ENCODE data around the gene SBSN. TPM values are rescaled to one million over a fixed set of nuclear protein-coding genes. Genes with fewer than 3 reads are reported as not detected.

The SBSN gene
- total RNA-seq, 1 experiment from 2014 or later, result 0.11 TPM

GRCh38 chr19:35533822-35534392, 5.8 kb upstream of the SBSN start:
- peak; percentile 46 for DNase-seq (ENCODE audit: low read depth)

- DNase-seq (ENCODE audit: low read depth), result no peak
Measured at GRCh38 chr19:35533201-35533821, 5.2 kb upstream of the SBSN start, which contains the start of gene GAPDHS. Gene GAPDHS (plus strand): TSS chr19:35533456. CDS start chr19:35533528, 72 bp downstream.

- DNase-seq (ENCODE audit: low read depth), result no peak
Measured at GRCh38 chr19:35531291-35531690, 3.2 kb upstream of the SBSN start.

GRCh38 chr19:35529241-35530218, 1.4 kb upstream of the SBSN start:
- DNase-seq (ENCODE audit: low read depth), result no peak

- no peak for DNase-seq (ENCODE audit: low read depth)
Measured at GRCh38 chr19:35525873-35526272, 2.2 kb downstream of the SBSN start.

- DNase-seq (ENCODE audit: low read depth), result no peak
Measured at GRCh38 chr19:35524181-35524837, 3.8 kb downstream of the SBSN start.

- no peak for DNase-seq (ENCODE audit: low read depth)
Measured at GRCh38 chr19:35522745-35523327, 5.3 kb downstream of the SBSN start.

- no peak for DNase-seq (ENCODE audit: low read depth)
Measured at GRCh38 chr19:35521124-35521743, 6.9 kb downstream of the SBSN start.

- peak; percentile 77 for DNase-seq (ENCODE audit: low read depth)
Measured at GRCh38 chr19:35519291-35519690, 8.8 kb downstream of the SBSN start.

GRCh38 chr19:35518313-35518712, 9.8 kb downstream of the SBSN start:
- DNase-seq (ENCODE audit: low read depth), result peak; percentile 94

- no peak for DNase-seq (ENCODE audit: low read depth)
Measured at GRCh38 chr19:35517342-35517741, 10.8 kb downstream of the SBSN start.

GRCh38 chr19:35516310-35516709, 11.8 kb downstream of the SBSN start:
- no peak for DNase-seq (ENCODE audit: low read depth)

GRCh38 chr19:35514282-35514809, 13.8 kb downstream of the SBSN start:
- peak; percentile 32 for DNase-seq (ENCODE audit: low read depth)

GRCh38 chr19:35513628-35514281, 14.4 kb downstream of the SBSN start, which contains the start of gene DMKN:
Gene DMKN (minus strand): TSS chr19:35513649. CDS start chr19:35513475, 174 bp downstream.
- DNase-seq (ENCODE audit: low read depth), result peak; percentile 57

- no peak for DNase-seq (ENCODE audit: low read depth)
Measured at GRCh38 chr19:35512831-35513627, 15.1 kb downstream of the SBSN start.

GRCh38 chr19:35511337-35511736, 16.8 kb downstream of the SBSN start:
- no peak for DNase-seq (ENCODE audit: low read depth)

GRCh38 chr19:35510626-35510964, 17.5 kb downstream of the SBSN start:
- DNase-seq (ENCODE audit: low read depth), result no peak

- DNase-seq (ENCODE audit: low read depth), result peak; percentile 86
Measured at GRCh38 chr19:35509861-35510625, 18.1 kb downstream of the SBSN start.
